A673 (cell line): ENCODE measurements around the gene RBSN.

ENCODE experiments used
- CTCF ChIP-seq: fragments of 300-800, 200-600 bp; sonication (generic); conservative IDR thresholded peaks from 2 replicates; pipeline ENCODE4 v1.5.1; 2017; ENCODE audit warnings: low read depth, mild to moderate bottlenecking, antibody characterized with exemption, low read length, moderate library complexity, mixed read lengths
- EZH2 ChIP-seq: fragments of 200-600 bp; sonication (generic); IDR thresholded peaks from 2 replicates; pipeline ENCODE4 v1.6.1; 2017; ENCODE audit warnings: borderline replicate concordance, low read depth, mild to moderate bottlenecking, mixed read lengths, antibody characterized with exemption, low read length; ENCODE audit not compliant: poor library complexity, severe bottlenecking

GRCh38 chr3:15043408-15044171, 55.4 kb downstream of the RBSN start:
- no peak for TF ChIP-seq CTCF
- TF ChIP-seq EZH2: no peak
